Measurements from ENCODE around the gene CDT1.

DNA sequence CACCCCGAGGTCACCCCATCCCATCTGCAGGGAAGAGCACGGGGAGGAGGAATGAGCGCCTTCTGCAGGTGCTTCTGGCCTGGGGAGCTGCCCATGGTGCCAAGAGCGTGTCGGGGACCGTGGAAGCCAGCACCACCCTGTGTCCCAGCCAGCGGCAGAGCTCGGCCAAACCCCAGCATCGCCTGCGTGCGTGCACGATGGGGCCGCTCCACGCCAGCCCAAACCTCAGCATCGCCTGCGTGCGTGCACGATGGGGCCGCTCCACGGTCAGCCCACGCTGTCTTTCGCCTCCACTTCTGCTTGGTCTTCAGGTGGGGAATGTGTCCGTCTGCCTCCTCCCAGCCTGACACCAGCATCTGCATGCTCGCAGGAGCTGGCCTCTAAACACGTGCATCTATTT, 39.2 kb downstream of the CDT1 start:
- no peak for TF ChIP-seq EZH2phosphoT487 (IDR thresholded peaks at IDR 0.05; ENCODE audit: borderline replicate concordance, low read length)
- TF ChIP-seq, protein P1, sequence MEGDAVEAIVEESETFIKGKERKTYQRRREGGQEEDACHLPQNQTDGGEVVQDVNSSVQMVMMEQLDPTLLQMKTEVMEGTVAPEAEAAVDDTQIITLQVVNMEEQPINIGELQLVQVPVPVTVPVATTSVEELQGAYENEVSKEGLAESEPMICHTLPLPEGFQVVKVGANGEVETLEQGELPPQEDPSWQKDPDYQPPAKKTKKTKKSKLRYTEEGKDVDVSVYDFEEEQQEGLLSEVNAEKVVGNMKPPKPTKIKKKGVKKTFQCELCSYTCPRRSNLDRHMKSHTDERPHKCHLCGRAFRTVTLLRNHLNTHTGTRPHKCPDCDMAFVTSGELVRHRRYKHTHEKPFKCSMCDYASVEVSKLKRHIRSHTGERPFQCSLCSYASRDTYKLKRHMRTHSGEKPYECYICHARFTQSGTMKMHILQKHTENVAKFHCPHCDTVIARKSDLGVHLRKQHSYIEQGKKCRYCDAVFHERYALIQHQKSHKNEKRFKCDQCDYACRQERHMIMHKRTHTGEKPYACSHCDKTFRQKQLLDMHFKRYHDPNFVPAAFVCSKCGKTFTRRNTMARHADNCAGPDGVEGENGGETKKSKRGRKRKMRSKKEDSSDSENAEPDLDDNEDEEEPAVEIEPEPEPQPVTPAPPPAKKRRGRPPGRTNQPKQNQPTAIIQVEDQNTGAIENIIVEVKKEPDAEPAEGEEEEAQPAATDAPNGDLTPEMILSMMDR (conservative IDR thresholded peaks at IDR 0.05; ENCODE audit: low read depth, low read length) = no peak

Measured in PC-3 (cell line).